Raji (cell line): ENCODE data around the gene PPP1R3C.

Experiments
- POLR2A ChIP-seq: IDR thresholded peaks from 2 replicates; pipeline ENCODE4 v1.6.1; 2011; ENCODE audit warnings: low read depth, low read length, control low read depth; ENCODE audit not compliant: insufficient read depth

Gene PPP1R3C

GRCh38 chr10:91632671-91633550 lies at the start of gene PPP1R3C:
PPP1R3C (minus strand) TSS chr10:91633071; CDS start chr10:91632969, 102 bp downstream.
- no peak for TF ChIP-seq POLR2A

DNA sequence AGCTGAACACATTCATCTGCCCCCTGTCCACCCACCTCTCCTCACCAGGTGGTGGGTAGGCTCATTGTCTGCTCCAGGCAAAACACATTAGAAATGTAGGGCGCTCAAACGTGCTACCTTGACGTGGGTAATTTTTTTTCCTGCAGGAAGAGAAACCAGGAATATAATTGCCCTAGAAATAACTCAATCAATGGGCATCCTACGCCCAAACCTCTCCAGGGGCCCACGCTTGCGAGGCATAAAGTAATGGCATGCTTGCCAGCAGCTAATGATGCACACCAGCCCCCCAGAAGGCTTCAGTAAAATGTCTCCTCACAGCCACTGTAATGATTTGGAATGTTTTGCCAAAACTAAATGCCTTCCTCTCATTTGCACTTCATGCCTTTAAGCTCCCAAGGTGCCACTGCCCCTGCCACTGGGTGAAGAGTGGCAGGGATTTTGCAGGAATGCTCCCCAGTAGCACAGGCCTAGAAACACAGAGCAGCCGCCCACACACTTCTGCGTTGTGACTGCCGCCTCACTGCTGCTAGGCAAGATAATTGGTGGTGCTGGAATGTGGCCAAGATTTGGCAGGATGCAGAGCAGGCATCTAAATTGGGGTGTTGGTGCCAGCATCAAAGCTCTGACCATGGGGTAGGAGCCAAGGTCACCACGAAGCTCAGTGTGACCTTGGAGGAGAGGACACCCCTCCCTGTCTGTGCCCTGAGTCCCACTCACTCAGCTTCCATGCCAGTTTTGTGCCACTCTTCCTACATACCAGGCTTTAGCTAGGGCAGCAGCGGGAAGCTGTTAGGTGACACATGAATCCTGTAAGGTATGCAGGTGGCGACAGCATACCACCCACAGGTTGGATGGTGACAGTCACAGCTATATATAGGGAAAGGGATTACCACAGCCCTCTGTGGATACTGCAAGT lies 48.7 kb upstream of the PPP1R3C start:
- no peak for TF ChIP-seq POLR2A

DNA sequence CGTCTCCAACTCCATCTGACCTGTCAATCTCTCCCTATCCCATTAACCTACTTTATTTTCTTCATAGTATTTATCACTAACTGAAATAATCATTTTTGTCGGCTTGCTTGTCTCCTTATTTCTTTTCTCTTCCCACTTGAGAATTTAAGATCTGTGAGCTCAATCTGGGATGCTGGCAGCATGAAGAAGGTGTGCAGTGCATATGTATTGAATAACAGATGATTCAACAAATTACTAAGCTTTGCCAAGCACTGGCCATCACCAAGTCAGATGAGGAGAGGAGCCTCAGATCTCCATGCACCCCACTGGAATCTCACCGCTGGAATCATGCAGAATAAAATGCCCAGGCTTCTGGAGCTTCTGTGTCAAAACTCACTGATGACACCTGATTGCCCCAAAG lies 47.6 kb upstream of the PPP1R3C start:
- no peak for TF ChIP-seq POLR2A

- no peak for TF ChIP-seq POLR2A
Observed at GRCh38 chr10:91679296-91679695, 46.4 kb upstream of the PPP1R3C start.

DNA sequence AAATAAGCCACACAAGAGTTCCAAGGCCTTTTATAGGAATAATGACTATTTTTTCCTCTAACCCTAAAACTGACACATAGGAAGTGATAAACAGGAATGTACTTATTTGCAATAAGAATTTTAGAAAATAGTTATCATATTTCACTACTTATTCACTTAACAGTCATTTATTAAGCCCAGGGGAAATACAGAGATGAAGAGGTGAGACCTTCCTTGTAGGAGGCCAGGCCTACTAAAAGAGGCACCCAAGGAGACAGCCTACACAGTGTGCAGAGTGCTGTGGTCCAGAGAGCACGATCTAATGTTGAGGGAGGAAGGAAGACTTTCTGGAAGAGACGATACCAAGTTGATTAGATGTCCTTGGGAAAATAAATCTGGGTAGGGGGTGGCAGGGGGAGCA lies 45.0 kb upstream of the PPP1R3C start:
- TF ChIP-seq POLR2A = no peak

DNA sequence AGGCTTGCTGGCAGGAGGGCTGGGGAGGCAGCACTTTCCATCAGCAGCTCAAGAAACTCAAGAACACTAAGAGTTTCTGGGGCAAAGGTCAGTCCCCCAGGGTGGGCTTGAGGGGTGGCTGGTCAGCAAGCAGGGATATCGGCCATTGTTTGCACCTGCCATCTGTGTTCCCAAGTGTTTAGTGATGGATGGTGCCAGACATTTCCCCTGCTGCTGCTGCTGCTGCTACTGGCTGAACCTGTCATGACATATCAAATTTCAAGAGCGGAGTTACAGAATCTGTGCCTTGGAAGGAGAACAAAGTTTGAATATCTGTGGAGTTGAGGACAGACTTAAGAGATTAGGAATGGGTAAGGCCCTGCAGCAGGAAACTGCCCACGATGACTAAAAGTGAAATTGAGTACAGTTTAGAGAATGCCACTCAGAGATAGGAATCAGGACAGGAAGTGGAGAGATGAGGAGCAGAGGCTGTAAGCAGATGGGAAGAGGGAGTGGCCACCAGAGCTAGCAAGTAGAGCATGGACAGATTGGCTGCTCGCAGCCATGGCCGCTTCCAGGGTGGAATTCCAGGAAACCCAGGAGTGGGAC lies 39.2 kb upstream of the PPP1R3C start:
- TF ChIP-seq POLR2A = no peak

- no peak for TF ChIP-seq POLR2A
Observed at GRCh38 chr10:91668913-91669312, 36.0 kb upstream of the PPP1R3C start.

DNA sequence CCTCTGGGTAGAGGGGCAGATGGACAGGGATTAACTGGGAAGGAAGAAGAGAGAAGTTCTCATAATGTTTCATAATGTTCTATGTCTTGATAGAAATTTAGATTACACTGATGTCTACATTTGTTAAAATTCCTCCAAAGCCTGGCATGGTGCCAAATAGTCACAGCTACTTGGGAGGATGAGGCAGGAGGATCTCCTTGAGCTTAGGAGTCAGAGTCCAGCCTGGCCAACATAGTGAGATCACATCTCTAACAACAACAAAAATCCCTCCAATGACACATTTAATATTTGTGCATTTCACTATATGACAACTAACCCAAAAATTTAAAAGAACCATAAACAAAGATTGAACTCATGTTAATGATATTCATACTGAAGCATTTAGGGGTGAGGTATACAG lies 33.0 kb upstream of the PPP1R3C start:
- no peak for TF ChIP-seq POLR2A

GRCh38 chr10:91664426-91664825 lies 31.6 kb upstream of the PPP1R3C start:
- TF ChIP-seq POLR2A = no peak

GRCh38 chr10:91662993-91663392 lies 30.1 kb upstream of the PPP1R3C start:
- TF ChIP-seq POLR2A = no peak

- no peak for TF ChIP-seq POLR2A
Observed at GRCh38 chr10:91653219-91653870, 20.5 kb upstream of the PPP1R3C start.

GRCh38 chr10:91652364-91652763 lies 19.5 kb upstream of the PPP1R3C start:
- no peak for TF ChIP-seq POLR2A

- no peak for TF ChIP-seq POLR2A
Observed at GRCh38 chr10:91643700-91644099, 10.8 kb upstream of the PPP1R3C start.

DNA sequence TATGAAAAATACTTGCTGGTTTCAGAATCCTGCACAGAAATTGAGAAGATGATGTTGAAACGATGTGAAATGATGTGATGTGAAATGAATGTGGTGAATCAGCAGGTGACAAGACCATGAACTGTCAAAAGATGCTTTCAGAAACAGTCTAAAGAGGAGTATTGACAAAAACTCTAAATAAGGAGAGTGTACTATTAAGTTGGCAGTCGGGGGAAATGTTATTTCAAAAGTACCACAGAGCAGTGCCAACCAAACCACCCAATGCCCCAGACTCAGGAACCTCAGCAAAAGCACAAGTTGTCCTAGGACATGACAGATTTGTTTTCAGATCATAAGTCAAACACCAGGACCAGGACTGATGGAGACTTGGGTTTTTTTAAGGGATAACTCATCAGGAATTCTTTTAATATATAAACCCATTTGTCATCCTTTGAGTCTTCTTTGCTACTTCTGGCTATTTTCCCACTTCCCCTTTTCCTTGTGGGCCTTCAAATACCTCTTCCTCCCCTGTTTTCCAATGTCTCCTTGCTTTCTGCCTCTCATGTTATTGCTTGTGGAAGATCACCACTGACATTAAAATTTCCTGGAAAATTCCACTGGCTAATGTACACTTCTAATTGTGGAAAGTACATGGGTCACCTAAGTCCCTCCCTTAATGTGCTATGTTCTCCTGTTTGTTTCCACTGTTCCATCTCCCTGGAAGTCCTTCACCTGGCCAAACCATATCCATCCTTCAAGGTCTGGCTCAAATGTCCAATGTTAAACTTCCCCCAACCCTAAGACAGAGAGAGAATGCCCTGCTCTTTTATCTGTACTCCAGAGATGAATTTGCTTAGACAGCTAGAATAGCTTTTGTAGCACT lies 10.2 kb upstream of the PPP1R3C start:
- TF ChIP-seq POLR2A = no peak
